GM19239 (cell line): ENCODE data around the gene RNH1.

Experiments
- DNase-seq: peaks from one replicate; pipeline ENCODE4 v3.0.0; 2011; ENCODE audit warnings: low spot score; ENCODE audit not compliant: insufficient read length
- FAIRE-seq: peaks from 2 replicates; lab custom pipeline; 2011; peaks lifted over from hg19 to GRCh38; lab: Jason Lieb, UNC

RNH1 gene

GRCh38 chr11:462107-462890 is 44.7 kb downstream of the RNH1 start:
- no peak for DNase-seq
- FAIRE-seq: no peak

- FAIRE-seq (no peak), DNase-seq (no peak)
These were observed 45.4 kb downstream of the RNH1 start for GRCh38 chr11:461626-462025.

DNA sequence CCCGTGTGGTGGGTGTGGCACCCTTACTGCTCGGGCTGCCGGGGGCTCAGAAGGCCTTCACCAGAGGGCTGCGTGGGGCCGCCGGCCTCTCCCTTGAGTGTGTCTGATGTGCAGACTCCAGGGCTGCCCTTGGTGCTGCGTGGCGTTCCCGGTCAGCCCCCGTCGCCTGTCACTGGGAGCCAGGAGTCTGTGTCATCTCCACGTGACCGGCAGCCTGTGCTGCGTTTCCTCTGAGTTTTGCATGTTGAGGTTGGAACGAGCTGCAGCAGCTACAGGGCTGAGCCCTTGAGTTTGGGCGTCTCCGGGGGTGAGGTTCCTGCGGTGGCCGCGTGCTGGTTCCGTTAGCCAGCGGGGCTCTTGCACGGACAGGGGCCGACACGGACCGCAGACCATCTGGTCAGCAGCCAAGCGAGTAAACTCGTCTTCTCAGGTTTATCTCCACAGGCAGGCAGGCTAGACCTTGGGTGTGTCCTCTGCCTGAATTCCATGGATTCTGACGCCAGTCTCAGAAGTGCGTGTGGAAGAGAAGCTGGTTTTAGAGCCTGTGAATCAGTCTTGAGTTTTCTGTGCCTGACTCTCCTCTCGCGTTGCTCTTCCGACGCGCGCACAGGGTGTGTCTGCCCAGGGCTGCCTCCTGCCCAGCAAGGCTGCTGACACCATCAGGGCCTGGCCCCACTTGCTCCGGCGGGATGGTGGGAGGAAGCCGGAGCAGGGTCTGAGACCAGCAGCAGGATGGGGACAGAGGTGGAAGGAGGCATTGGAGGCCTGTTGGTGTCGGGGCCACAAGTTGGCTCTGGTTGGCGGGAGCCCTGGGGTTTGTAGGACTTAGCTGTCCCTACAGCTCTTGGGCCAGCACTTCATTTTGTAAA is 46.5 kb downstream of the RNH1 start:
- DNase-seq (no peak), FAIRE-seq (no peak)

- no peak for DNase-seq
- no peak for FAIRE-seq
These were observed 47.4 kb downstream of the RNH1 start for GRCh38 chr11:459511-460220.

- FAIRE-seq (peak; percentile 39), DNase-seq (no peak)
These were observed 49.8 kb downstream of the RNH1 start for GRCh38 chr11:457111-457760.

GRCh38 chr11:456533-456932 is 50.5 kb downstream of the RNH1 start:
- no peak for FAIRE-seq
- no peak for DNase-seq

DNA sequence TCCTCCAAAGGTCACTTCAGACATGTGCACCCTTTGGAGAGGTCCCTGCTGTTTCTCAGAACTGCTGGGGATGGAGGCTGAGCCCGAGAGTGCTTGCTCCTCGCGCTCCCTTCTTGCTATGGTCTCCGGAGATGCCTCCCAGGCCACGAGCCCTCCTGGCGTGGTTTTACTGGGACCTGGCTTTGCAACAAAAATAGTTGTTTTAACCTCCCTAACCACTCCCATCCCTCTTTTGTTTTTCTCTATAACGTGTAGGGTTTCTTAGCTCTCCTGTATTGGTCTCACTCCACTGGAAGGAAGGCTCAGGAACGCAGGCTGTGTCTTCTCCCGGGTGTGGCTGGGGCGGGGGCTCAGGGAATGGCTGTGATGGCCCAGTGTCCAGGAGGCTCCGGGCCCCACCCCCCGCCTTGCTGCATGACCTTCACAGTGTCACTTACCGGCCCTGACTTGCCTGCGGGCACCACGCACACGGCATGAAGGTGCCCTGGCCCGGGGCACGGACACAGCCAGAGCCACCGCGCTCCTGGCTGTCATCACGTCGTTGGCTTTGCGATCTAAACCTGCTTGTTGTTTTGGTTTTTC is 51.4 kb downstream of the RNH1 start:
- no peak for FAIRE-seq
- DNase-seq: no peak

GRCh38 chr11:454801-455565 is 52.1 kb downstream of the RNH1 start:
- no peak for FAIRE-seq
- no peak for DNase-seq

- DNase-seq: no peak
- no peak for FAIRE-seq
These were observed 53.0 kb downstream of the RNH1 start for GRCh38 chr11:454043-454442.

- no peak for DNase-seq
- FAIRE-seq: no peak
These were observed 53.5 kb downstream of the RNH1 start for GRCh38 chr11:453564-453963.

GRCh38 chr11:452916-453527 is 54.0 kb downstream of the RNH1 start:
- DNase-seq (no peak), FAIRE-seq (no peak)

GRCh38 chr11:452203-452744 is 54.8 kb downstream of the RNH1 start:
- DNase-seq (no peak), FAIRE-seq (no peak)

DNA sequence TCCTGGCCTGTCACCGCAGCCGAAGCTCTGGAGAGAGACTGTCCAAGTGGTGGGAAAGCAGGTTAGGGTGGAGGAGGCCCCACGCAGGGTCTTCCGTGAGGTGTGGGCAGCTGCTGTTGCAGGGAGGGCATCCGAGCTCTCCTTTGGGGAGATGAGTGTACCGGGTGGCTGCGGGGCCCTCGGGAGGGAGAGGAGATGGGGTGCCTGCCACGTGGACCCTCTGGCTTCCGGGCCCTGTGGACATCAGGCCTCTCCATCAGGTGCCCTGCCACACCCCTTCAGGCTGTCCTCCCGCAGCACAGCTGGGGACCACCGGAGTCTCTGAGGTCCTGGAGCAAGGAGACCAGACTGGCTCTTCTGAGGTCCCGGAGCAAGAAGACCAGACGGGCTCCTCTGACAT is 55.3 kb downstream of the RNH1 start:
- no peak for DNase-seq
- no peak for FAIRE-seq

GRCh38 chr11:450809-451451 is 56.1 kb downstream of the RNH1 start:
- FAIRE-seq (peak; percentile 73), DNase-seq (no peak)

GRCh38 chr11:449889-450808 is 56.9 kb downstream of the RNH1 start, which contains the start of gene PTDSS2:
Gene PTDSS2 (plus strand): TSS chr11:450279. CDS start chr11:450456, 177 bp downstream.
- peak; percentile 93 for DNase-seq

DNA sequence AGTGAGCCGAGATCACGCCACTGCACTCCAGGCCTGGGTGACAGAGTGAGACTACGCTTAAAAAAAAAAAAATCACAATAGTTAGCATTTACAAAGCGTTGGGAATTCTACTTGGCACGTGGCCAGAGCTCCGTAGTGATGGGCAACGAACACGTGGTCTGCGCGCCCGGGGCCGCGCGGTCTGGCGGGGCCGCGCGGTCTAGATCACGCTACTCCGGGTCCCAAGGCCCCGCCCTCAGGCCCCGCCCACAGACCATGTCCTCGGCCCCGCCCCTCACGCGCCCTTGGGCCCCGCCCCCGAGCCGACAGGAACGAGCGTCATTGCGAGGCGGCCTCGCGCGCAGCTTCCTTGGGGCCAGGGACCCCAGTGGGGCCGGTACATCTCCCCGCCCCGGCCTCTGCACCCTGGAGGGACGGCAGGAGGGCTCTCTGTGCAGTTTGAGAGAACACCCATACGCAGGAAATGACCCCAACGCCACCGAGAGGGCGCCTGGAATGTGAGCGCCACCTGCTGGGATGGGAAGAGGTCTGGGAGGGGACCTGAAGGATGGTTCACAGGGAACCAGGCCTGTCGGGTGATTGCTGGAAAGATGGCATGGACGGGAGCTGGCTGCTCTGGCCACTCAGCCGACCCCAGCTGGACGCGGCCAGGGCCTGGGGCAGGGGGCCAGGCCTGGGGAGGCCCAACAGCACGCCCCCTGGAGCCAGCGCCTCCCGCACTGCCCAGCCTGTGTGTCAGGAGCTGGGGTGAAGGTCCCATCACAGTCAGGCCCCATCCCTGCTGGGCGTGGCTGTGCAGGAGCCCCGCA is 58.9 kb downstream of the RNH1 start:
- FAIRE-seq (peak; percentile 95), DNase-seq (peak; percentile 87)

More at GRCh38 chr11:449889-450808, 56.9 kb downstream of the RNH1 start, which contains the start of gene PTDSS2:
- FAIRE-seq: peak; percentile 100
